Right lung (tissue), 5 donors: Measurements from ENCODE around the gene USP7. TPM values are rescaled to one million over a fixed set of nuclear protein-coding genes. Genes with fewer than 3 reads are reported as not detected.

Experiments
- DNase-seq, 2 donors: peaks; one replicate each; pipeline ENCODE4 v3.0.0-alpha.2; 2013
- polyA plus RNA-seq, 5 donors: library from polyadenylated mRNA; unstranded; fragments of 120-200 nt; gene quantifications; one replicate each; pipeline versions ENCODE4 v1.2.1 to v1.2.3, GENCODE V29; 2013; ENCODE audit warnings: inconsistent platforms in 1 of 5, low replicate concordance in 1 of 5; ENCODE audit not compliant: insufficient read length in 5 of 5, insufficient read depth in 1 of 5

USP7 gene
- polyA plus RNA-seq, 5 donors: 97.9 to 145 (median 121) TPM

DNA sequence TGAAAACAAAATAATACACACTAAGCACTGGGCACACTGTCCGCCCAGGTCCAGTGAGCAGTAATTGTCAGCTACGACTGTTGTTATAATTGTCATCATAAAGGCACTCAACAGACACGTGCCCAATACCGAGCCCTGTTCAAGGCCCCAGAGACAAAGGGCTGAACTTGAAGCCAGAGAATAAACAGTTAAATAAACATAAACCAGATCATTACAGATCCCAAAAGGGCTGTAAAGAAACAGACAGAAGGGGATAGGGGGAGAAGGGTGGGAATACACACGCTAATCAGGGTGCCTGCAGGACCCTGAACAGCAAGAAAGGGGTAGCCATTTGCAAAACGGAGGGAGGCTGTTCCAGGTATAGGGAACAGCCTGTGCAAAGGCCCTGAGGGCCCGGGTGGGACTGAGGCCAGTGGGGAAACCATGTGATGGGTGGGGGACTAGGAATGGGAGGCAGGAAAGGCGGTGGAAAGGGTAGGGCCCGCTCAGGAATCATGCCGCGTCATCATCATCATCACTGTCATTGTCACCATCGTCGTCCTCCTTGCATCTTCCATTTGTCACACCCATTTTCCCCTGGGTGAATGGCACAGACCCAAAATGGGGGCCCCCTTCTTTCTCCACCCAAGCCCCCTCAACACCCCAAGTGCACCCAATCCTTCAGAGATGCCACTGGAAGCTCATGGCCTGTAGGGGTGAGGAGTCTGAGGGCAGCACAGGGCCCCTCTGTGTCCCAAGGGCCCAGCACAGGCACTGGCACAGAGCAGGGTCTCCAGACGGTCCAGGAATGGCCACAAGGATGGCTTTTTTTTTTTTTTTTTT is 101.2 kb downstream of the USP7 start:
- no peak for DNase-seq

DNA sequence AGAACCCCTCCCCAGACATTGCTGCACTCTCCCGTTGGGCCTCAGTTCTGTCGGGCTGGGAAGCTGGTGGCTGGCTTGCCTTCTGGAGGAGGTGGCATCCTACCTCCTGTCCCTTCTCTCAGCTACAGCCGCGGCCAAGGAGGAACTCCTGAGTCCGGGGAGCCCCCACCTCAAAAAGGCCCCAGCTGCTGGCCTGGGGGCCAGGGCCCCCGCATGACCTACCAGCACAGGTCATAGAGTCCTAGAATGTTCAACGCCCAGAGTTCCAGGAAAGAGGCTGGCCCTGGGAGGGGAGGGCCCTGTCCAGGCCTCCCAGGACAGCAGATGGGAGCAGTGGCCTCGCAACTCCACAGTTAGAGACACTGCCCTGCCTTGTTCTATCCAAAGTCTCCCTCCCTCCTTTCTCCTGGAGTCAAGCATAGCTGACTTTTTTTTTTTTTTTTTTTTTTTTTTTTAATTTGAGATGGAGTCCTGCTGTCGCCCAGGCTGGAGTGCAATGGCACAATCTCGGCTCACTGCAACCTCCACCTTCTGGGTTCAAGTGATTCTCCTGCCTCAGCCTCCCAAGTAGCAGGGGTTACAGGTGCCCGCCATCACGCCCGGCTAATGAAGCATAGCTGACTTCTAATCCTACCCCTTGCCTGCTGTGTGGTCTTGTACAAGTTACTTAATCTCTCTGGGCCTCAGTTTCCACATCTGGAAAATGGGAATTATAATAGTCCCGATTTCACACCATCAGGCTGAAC is 102.0 kb downstream of the USP7 start:
- no peak for DNase-seq

DNA sequence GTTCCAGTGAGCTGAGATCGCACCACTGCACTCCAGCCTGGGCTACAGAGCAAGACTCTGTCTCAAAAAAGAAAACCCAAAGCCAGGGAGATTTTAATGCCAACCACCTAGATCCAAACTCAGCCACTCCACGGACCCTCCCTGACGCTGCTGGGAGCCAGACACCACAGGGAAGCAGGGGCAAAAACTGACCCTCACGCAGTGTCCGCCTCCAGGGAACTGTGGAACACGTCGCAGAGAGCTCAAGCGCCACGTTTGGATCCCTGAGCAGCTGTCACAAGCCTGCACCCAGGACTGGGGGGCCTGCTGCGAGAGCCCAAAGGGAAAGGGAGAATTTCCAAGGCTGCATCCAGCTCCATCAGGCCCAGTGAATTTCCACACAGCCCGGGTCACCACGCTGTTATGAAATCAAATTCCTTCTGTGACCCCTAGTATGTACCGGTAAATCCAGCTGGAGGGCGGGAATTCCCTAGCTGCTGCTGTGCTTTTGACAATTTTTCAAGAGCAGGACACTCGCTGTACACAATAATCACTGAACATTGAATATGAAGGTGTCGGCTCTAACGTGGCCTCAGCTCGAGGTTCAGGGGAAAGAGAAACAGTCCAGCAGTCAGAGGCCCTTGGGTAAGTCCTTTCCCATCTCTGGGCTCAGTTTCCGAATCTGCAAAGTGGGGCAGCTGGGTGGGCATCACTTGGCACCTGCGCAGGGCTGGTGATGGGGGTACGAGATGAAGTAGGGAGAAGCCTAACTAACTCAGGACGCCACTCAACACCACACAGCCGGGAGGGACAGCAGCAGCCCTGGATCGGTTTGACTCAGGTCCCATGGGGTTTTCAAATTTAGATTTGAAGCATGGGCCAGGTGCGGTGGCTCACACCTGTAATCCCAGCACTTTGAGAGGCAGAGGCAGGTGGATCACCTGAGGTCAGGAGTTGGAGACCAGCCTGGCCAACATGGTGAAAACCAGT is 103.5 kb downstream of the USP7 start:
- DNase-seq: peak in 1 of 2 donors; percentile 38

DNA sequence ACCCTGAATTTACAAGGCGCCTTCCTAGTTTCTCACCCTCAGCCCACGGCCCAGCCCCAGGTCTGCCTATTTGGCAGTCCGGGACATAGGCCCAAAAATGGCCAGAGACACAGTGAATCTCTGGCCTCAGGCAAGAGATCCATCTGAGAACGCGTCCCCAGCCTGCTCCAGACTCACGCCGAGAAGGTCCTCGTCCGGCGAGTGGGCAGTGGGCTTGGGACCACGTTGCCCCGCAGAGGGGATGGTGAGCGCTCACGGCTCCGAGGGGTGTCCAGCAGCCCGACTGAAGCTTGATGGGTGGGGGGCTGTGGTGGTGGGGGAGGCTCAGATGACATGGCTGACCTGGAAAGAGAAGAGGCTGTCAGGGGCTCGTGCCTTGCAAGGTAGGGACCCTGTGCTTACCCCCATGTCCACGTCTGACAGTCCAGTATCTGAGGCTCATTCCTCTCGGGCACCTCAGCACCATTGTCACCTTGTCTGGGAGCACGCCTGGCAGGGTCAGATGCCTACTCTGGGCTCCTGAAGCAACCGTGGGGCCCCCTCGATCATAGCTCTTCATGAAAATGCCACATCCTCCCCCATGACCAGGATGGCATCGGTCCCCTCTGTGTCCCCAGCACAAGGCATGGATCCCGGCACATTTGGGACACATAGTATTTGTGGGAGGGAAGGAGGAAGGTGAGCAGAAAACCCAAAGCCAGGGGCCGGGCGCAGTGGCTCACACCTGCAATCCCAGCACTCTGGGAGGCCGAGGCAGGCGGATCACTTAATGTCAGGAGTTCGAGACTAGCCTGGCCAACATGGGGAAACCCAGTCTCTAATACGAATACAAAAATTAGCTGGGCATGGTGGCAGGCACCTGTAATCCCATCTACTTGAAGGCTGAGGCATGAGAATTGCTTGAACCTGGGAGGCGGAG is 104.5 kb downstream of the USP7 start:
- no peak for DNase-seq

DNA sequence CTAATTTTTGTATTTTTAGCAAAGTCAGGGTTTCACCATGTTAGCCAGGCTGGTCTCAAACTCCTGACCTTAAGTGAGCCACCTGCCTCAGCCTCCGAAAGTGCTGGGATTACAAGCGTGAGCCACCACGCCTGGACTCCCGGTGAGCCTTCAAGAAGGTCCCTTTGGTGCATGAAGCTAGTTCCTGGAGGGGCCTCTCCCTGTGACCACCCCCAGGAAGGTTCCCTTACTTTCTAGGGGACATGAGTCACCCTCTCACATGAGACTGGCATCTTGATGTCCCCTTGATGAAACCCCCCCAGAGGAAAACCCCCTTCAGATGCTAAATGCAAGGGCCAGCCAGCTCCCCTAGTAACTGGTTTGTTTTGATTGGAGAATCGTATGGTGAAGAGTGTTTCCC is 107.7 kb downstream of the USP7 start:
- DNase-seq: no peak

DNA sequence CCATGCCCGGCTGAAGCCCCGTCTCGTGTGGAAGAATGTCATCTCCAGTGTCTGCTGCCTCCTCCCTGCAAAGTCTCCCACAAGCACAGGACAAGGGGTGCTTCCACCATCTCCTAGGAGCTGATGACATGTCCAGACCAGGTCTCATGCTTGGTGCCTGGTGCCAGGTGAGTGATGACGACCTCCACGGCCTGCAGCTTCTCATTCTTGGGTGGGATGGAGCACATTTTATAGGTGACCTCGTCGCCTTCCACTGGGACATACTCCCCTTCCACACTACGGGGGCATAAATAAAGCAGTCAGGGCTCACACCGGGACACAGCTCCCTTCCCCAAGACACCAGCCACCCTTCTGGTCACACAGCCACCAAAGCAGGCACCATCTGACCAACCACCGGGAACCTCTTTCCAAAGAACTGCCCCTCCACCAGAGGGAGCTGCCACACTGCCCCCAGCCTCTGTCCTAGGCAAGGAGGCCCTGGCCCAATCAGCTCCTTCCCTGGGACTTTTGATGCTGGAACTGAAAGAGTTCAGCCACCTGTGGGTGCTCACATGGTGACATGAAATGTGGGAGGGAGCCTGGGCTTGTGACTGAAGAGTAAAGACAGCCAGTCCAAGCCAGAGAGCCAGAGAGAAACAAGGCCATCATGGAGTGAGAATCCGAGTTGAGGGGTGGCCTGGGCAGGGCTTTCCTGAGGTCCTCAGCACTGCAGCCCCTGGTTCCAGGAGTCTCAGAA is 108.5 kb downstream of the USP7 start:
- no peak for DNase-seq

DNA sequence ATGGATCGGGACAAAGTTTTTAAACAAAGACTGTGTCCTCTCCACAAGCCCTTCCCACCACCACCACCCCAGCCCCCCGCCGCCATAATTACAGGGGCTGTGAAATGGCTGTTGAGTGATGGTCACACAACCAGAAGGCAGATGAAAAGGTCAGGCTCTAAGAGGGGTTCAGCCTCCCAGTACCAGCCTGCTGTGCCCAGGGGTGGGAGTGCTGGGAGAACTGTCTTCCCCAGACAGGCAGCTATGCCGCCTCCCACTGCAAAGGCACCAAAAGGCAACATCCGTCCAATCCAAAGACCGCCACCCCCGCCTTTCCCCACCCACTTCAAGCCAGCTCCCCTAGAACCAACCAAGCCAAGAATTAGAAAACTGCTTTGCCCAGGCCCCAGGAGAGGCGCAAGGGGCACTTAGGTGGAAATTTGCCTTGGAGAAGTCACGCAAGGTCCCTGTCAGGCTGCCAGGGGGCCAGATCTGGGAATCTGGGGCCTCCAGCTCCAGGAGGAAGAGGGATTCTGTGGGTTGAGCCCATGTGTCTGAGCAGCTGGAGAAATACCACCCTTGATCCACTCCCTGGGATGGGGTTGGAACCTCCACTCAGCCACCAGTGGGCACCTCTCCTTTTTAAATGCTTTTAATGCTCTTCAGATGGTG is 109.3 kb downstream of the USP7 start:
- DNase-seq: no peak

DNA sequence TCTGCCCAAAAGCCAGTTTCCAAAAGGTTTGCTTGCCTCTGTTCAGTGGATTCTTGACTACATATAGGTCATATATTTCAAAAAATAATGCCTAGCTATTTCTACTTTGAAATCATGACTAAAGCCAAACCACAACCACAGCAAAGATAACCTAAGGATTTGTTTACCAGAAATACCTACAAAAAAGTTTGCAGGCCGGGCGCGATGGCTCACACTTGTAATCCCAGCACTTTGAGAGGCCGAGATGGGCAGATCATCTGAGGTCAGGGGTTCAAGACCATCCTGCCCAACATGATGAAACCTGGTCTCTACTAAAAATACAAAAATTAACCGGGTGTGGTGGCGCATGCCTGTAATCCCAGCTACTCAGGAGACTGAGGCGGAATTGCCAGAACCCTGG is 110.1 kb downstream of the USP7 start:
- DNase-seq: no peak

DNA sequence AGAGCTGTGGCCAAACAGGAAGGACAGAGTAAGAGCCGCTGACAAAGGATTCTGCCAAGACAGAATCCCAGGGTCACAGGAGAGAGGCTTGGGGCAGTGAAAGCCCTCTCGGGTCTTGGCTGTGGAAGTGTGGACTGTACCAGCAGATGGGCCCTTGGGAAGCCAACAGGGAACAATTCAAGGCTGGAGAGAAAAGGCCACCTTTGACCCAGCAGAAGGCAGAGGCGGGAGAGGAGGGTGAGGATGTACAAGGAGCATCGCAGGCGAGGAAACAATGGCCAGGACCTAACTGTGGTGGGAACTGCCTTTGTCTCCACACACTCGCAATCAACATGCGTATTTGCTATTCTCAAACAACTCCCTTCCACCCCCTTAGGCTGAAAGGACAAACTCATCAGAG is 110.6 kb downstream of the USP7 start:
- no peak for DNase-seq

DNA sequence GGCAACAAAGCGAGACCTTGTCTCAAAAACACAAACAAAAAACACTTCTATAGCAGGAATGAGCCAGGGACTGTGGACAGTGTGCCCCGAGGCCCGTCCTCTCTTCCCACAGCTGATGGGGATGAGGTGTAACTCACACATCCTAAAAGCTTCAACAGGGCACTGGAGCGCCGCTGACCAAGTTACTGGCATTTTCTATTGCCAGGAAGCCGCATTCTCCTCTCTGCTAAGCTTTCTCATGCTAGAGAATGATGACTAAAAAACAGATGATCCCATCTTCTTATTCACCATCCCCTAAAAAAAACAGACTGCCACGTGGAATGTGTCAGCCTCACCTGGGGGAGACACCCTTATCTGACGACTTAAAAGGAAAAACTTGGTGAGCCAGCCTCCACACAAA is 111.2 kb downstream of the USP7 start:
- no peak for DNase-seq

DNA sequence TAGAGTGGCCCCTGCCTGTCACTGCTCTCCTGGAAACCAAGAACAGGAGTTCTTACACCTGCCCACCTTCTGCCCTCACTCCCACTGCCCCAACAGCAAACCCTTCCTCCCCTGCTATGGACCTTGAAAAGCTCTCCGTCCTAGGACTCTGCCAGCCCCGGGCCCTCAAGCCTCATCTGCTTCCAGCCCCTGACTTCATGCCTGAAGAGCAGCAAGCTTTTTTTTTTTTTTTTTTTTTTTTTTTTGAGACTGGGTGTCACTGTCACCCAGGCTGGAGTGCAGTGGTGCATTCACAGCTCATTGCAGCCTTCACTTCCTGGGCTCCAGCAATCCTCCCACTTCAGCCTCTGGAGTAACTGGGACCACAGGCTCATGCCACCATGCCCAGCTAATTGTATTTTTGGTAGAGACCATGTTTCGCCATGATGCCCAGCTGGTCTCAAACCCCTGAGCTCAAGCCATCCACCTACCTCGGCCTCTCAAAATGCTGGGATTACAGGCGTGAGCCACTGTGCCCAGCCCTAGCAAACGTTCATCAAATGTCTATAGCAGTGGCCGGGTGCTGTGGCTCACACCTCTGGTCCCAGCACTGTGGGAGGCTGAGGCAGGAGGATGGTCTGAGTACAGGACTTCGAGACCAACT is 111.8 kb downstream of the USP7 start:
- no peak for DNase-seq

DNA sequence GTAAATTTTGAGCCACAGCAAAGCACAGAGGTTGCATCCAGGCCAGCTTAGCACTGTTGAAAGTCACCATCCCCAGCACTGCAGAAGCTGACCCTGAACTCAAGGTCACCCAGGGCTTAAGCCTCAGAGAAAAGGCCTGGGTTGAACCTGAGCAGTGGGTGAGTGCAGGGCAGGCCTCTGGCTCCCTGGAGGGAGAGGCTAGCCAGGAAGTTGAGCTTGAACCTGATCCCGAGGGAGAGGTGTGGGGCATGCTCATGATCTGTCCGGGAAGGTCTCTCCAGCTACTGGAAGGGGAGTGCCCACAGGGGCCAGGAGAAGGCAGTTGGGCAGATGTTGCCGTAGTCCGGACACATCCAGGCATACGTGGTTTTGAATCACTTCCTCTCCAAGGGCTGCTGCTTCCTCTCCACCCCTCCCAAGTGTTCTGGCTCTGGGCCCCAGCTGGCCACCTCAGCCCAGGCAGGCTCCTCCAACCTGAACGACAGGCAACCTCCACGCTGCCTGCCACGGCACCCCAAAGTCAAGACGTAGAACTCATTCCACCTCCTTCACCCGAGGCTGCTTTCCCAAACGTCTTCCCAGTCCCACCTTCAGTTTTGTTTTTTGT is 113.3 kb downstream of the USP7 start:
- DNase-seq: no peak

DNA sequence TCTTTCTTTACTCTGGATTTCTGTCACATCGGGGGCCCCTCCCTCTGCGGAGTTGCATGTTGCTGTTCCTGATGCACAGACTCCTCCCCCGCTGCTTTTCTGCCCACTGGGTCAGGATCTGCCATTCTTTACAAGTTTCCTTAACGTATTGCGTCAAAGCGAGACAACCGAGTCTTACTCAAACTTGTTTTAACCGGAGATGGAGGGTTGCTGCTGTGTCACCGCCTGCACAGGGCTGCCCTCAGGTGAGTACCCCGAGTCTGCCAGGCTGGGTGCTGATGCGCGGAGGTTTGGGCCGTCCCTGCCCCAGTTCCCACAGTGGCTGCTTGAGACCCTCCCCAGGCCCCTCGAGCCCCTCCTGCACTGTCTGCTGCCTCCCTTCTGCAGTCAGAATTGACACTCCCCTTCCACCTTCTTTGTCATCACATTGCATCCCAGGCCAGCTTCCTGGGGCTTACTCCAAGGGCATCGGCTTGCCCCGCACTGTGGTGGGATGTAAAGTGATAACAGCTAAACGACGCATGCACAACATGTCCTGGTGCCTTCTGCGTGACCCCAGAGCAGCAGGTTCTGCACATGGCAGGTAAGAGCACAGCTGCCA is 114.2 kb downstream of the USP7 start:
- DNase-seq: no peak

DNA sequence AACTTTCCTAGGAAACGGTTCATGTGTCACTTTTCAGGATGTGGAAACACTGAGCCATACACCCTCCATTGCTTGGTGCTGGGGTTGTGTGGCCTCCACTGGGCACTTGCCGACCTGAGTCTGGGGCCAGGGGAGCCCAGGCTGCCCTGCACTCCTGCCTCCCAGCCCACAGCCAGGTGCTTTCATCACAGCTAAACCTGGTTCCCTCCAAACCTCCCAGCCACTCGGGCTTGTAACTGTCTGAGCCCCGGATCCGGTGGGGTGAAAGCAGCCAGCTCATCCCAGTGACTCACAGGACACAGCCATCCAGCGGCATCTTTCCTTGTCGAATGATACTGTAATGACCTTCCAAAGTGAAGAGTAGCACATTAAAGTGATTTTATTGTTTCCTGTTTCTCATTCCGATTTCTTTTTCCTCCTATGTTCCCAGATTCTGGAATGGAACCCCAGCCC is 114.7 kb downstream of the USP7 start:
- DNase-seq: no peak

DNA sequence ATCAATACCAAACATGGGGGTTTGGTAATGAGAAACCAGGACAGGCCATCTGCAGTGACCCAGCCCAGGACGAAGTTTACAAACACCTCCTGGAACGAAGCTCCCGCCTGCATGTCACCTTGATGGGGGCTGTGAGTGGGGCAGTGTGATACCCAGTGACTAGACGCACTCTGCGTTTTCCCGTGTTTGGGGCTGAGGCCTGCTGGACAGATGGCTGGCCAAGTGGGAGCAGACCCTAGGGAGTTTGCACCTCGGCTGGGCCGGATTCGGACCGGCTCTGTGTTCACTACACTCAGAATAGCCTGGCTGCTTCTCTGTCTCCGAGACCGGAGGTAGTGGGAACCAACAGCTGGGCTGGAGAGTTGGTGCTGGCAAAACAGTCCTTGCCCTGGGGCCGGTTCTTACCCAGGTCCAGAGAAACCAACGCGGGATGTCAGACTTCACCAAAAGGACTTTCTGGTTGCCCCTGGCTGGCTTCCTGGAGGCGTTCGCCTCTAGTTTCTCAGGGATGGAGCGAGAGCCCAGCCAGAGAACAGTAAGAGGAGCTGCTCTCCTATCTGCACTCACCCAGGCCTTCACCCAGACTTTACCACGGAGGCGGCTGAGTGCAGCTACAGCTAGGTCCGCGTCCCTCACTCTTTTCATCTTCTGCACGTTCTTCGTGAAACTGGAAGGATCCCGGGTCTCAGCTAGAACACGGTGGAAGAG is 115.3 kb downstream of the USP7 start:
- DNase-seq: no peak

DNA sequence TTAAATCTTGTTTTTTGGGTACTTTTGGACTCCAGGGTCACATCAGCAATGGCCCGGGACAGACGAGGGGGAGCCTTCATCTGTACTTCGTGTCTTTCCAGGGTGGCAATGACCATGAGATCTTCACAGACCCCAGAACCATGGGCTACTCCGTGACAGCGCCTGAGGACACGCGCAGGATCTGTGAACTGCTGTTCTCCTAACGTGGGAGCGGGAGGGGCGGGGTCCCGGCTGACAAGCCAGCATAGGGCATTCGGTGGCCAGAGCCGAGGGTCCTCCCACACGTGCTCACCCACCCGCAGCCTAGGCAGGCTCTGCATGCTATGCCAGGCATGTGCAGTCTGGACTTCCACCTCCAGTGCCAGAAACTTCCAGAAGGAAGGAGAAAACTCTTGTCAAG is 116.1 kb downstream of the USP7 start:
- DNase-seq: no peak

DNA sequence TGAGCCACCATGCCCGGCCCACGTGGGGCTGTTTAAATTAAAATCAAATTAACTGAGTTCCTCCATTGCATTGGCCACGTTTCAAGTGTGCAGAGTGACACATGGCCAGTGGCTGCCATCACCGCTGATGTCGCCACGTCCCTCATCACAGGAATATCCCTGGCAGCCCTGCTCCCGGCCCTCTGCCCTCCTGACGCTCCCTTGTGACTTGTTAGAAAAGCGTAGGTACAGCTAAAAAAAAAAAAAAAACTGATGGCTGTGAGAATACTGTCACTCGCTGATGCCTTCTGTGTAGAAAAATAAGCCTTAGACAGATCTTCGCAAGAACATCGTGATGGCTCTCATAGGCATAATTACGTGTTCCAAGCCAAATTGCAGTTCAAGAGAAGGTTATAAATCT is 116.6 kb downstream of the USP7 start:
- no peak for DNase-seq
